ENCODE data around the gene FOXP3. TPM values are rescaled to one million over a fixed set of nuclear protein-coding genes. Genes with fewer than 3 reads are reported as not detected.

FOXP3 gene
- total RNA-seq, 1 experiment from 2014 or later = 0.42 TPM

- H3K4me3 Mint-ChIP-seq = no peak overlapping the region
- no peak for DNase-seq (ENCODE audit: low spot score)
- ChIA-PET POLR2A (no interaction called here), CTCF (no interaction called here)
- no peaks in the 10 kb centered on the region for H3K9me3 Mint-ChIP-seq
- H3K36me3 Mint-ChIP-seq = no peaks in the 10 kb centered on the region
- no peak for ATAC-seq
- TF ChIP-seq ATF1 (CRISPR knock-in tag; IDR thresholded peaks at IDR 0.05) (no peak), MYBL2 (CRISPR knock-in tag; IDR thresholded peaks at IDR 0.05) (no peak), FOXJ3 (CRISPR knock-in tag; IDR thresholded peaks at IDR 0.05; ENCODE audit: borderline replicate concordance) (no peak), ETV6 (CRISPR knock-in tag; IDR thresholded peaks at IDR 0.05) (no peak), ZNF317 (CRISPR knock-in tag; IDR thresholded peaks at IDR 0.05; ENCODE audit: borderline replicate concordance, low read depth) (no peak), RORB (CRISPR knock-in tag; IDR thresholded peaks at IDR 0.05) (no peak), PRDM15 (CRISPR knock-in tag; IDR thresholded peaks at IDR 0.05) (no peak), MAX (CRISPR knock-in tag; IDR thresholded peaks at IDR 0.05) (no peak), GTF2I (CRISPR knock-in tag; conservative IDR thresholded peaks at IDR 0.05) (no peak), E2F1 (CRISPR knock-in tag; IDR thresholded peaks at IDR 0.05) (no peak), ZNF396 (CRISPR knock-in tag; IDR thresholded peaks at IDR 0.05; ENCODE audit: borderline replicate concordance) (no peak), CBFB (CRISPR knock-in tag; IDR thresholded peaks at IDR 0.05; ENCODE audit: low read depth) (no peak), ZNF532 (CRISPR knock-in tag; IDR thresholded peaks at IDR 0.05; ENCODE audit: borderline replicate concordance) (no peak), CREM (CRISPR knock-in tag; IDR thresholded peaks at IDR 0.05) (no peak), SOX15 (CRISPR knock-in tag; IDR thresholded peaks at IDR 0.05) (no peak), JUN (CRISPR knock-in tag; IDR thresholded peaks at IDR 0.05) (no peak)
- TF ChIP-seq, protein P1, sequence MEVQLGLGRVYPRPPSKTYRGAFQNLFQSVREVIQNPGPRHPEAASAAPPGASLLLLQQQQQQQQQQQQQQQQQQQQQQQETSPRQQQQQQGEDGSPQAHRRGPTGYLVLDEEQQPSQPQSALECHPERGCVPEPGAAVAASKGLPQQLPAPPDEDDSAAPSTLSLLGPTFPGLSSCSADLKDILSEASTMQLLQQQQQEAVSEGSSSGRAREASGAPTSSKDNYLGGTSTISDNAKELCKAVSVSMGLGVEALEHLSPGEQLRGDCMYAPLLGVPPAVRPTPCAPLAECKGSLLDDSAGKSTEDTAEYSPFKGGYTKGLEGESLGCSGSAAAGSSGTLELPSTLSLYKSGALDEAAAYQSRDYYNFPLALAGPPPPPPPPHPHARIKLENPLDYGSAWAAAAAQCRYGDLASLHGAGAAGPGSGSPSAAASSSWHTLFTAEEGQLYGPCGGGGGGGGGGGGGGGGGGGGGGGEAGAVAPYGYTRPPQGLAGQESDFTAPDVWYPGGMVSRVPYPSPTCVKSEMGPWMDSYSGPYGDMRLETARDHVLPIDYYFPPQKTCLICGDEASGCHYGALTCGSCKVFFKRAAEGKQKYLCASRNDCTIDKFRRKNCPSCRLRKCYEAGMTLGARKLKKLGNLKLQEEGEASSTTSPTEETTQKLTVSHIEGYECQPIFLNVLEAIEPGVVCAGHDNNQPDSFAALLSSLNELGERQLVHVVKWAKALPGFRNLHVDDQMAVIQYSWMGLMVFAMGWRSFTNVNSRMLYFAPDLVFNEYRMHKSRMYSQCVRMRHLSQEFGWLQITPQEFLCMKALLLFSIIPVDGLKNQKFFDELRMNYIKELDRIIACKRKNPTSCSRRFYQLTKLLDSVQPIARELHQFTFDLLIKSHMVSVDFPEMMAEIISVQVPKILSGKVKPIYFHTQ (CRISPR knock-in tag; IDR thresholded peaks at IDR 0.05) = no peak
- TF ChIP-seq, protein P2, sequence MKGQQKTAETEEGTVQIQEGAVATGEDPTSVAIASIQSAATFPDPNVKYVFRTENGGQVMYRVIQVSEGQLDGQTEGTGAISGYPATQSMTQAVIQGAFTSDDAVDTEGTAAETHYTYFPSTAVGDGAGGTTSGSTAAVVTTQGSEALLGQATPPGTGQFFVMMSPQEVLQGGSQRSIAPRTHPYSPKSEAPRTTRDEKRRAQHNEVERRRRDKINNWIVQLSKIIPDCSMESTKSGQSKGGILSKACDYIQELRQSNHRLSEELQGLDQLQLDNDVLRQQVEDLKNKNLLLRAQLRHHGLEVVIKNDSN (CRISPR knock-in tag; IDR thresholded peaks at IDR 0.05) = no peak
- no peaks in the 10 kb centered on the region; the same call in 1 of the 2 replicates for H3K27me3 Mint-ChIP-seq (ENCODE audit: low read depth)
- no peak overlapping the region for H3K27ac Mint-ChIP-seq
- H3K4me1 Mint-ChIP-seq = no peaks in the 10 kb centered on the region
These were observed 8.1 kb downstream of the FOXP3 start for GRCh38 chrX:49256268-49256995.

Data from WTC11 (cell line).